Activated CD8-positive, alpha-beta T cell treated with anti-CD3 and anti-CD28 coated beads for 36 hours (primary cell): ENCODE measurements around the gene PDXP. TPM values are rescaled to one million over a fixed set of nuclear protein-coding genes. Genes with fewer than 3 reads are reported as not detected.

Experiments
- ATAC-seq: fragments of 200-7000 bp; cut with Tn5 transposase; one replicate; pipeline ENCODE4 v1.10.0; 2021; ENCODE audit warnings: mild to moderate bottlenecking, moderate library complexity
- CTCF ChIA-PET: fragments of 350-600 bp; sonication (Branson Sonifier 250); formaldehyde crosslinking; loops from one replicate; lab custom pipeline; 2021; ENCODE audit warnings: antibody characterized with exemption; lab: Charles Lee
- POLR2A ChIA-PET: fragments of 350-600 bp; sonication (Branson Sonifier 250); formaldehyde crosslinking; loops from one replicate; lab custom pipeline; 2021; ENCODE audit warnings: antibody characterized with exemption; lab: Charles Lee
- DNase-seq: peaks from one replicate; pipeline ENCODE4 v3.0.0-alpha.2; 2020
- H3K27ac Mint-ChIP-seq: one replicate; pipeline ENCODE4 v1.8.0; 2021; ENCODE audit warnings: mild to moderate bottlenecking, mixed read lengths
- H3K27me3 Mint-ChIP-seq: one replicate; pipeline ENCODE4 v1.8.0; 2021; ENCODE audit warnings: mixed read lengths
- H3K36me3 Mint-ChIP-seq: one replicate; pipeline ENCODE4 v1.8.0; 2021; ENCODE audit warnings: low read depth, mixed read lengths
- H3K4me1 Mint-ChIP-seq: one replicate; pipeline ENCODE4 v1.8.0; 2021; ENCODE audit warnings: low read depth, mixed read lengths
- H3K4me3 Mint-ChIP-seq: one replicate; pipeline ENCODE4 v1.8.0; 2021; ENCODE audit warnings: mild to moderate bottlenecking, moderate library complexity, mixed read lengths
- H3K9me3 Mint-ChIP-seq: one replicate; pipeline ENCODE4 v1.8.0; 2021; ENCODE audit warnings: mixed read lengths
- intact Hi-C: fragments of 100-400 bp; cut with micrococcal nuclease; formaldehyde crosslinking; loops from one replicate; pipeline ENCODE4 v1.10.0; 2022
- total RNA-seq, 2 experiments: library from RNA; stranded (reverse); gene quantifications; one replicate each; pipeline ENCODE4 v1.2.3, GENCODE V29; 2021
- TF ChIP-seq, protein P1 (sequence below): fragments of 200-600 bp; IDR thresholded peaks from one replicate; pipeline ENCODE4 v1.8.0; 2022; ENCODE audit warnings: antibody characterized with exemption, mild to moderate bottlenecking

Gene PDXP
- total RNA-seq, 2 experiments from 2014 or later = 51.3 to 51.5 TPM

- Mint-ChIP-seq H3K27ac (peak overlapping the region; percentile 88), H3K9me3 (no peaks in the 10 kb centered on the region), H3K27me3 (no peaks in the 10 kb centered on the region), H3K4me1 (peaks cover 74% of the 10 kb centered on the region), H3K36me3 (peaks cover 20% of the 10 kb centered on the region), H3K4me3 (peak overlapping the region; percentile 49)
- intact Hi-C loops = loop anchor here (5.0 kb wide), 1 partner anchor 40 kb away; the partner anchor contains the start of gene LGALS1
- ATAC-seq = no peak
- ChIA-PET POLR2A (interaction anchor here (0.8 to 3.7 kb wide), 9 partner anchors 10 to 40 kb away, joined by 3 to 28 read pairs (median 5); partner anchors contain the start of gene LGALS1), CTCF (interaction anchor here (1.1 to 68.1 kb wide), 6 partner anchors 12 to 225 kb away, joined by 3 to 1770 read pairs (median 5); partner anchors contain the start of genes GGA1, LGALS1, NOL12 and PDXP)
- TF ChIP-seq, protein P1, sequence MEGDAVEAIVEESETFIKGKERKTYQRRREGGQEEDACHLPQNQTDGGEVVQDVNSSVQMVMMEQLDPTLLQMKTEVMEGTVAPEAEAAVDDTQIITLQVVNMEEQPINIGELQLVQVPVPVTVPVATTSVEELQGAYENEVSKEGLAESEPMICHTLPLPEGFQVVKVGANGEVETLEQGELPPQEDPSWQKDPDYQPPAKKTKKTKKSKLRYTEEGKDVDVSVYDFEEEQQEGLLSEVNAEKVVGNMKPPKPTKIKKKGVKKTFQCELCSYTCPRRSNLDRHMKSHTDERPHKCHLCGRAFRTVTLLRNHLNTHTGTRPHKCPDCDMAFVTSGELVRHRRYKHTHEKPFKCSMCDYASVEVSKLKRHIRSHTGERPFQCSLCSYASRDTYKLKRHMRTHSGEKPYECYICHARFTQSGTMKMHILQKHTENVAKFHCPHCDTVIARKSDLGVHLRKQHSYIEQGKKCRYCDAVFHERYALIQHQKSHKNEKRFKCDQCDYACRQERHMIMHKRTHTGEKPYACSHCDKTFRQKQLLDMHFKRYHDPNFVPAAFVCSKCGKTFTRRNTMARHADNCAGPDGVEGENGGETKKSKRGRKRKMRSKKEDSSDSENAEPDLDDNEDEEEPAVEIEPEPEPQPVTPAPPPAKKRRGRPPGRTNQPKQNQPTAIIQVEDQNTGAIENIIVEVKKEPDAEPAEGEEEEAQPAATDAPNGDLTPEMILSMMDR = no peak
- no peak for DNase-seq
Measured at GRCh38 chr22:37636949-37637273, 21.6 kb upstream of the PDXP start.

DNA sequence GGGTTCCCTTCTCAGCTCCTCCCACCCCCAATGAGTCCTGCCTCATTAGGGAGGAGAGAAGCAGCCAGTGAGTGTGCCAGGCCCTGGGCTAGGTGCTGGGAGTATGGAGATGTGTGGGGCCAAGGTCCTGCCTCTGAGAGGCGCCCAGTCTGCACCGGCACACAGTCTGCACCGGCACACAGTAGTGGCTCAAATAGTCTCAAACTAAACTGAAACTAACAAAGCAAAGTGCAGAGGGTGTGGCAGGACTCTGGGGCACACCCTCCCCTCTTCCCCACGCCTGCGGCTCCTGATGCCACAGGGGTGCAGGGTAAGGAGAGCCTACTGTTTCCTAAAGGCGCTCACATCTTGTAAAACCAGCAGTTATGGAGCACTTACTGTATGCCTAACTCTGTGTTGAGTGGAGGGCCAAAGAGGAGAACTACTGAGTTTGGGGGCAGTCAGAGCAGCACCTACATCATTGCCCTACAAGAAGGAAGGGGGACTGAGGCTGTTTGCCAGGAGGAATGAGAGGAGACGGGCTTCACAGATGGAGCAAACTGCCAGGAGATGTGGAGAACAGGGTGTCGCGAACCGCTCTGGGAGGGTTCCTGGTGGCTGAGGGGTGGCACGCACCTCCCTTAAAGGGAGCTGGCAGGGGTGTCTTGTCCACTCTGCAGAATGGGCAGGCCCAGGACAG lies 20.0 kb upstream of the PDXP start:
- peaks cover 75% of the 10 kb centered on the region for H3K4me1 Mint-ChIP-seq
- peak overlapping the region; percentile 95 for H3K4me3 Mint-ChIP-seq
- POLR2A ChIA-PET = interaction anchor here (0.7 to 8.4 kb wide), 10 partner anchors 12 to 39 kb away, joined by 3 to 51 read pairs (median 4); partner anchors contain the start of gene PDXP
- no peaks in the 10 kb centered on the region for H3K27me3 Mint-ChIP-seq
- TF ChIP-seq, protein P1 = no peak
- DNase-seq (peak; percentile 57), ATAC-seq (peak; percentile 14)
- intact Hi-C loops = loop anchor here (5.0 kb wide), 1 partner anchor 39 kb away; the partner anchor contains the start of gene LGALS1
- peak overlapping the region; percentile 84 for H3K27ac Mint-ChIP-seq
- no peaks in the 10 kb centered on the region for H3K9me3 Mint-ChIP-seq
- CTCF ChIA-PET = interaction anchor here (41.4 to 68.1 kb wide), 2 partner anchors 13 to 18 kb away, joined by 1770 read pairs; partner anchors contain the start of genes GGA1, LGALS1, NOL12 and PDXP
- H3K36me3 Mint-ChIP-seq = peaks cover 27% of the 10 kb centered on the region

DNA sequence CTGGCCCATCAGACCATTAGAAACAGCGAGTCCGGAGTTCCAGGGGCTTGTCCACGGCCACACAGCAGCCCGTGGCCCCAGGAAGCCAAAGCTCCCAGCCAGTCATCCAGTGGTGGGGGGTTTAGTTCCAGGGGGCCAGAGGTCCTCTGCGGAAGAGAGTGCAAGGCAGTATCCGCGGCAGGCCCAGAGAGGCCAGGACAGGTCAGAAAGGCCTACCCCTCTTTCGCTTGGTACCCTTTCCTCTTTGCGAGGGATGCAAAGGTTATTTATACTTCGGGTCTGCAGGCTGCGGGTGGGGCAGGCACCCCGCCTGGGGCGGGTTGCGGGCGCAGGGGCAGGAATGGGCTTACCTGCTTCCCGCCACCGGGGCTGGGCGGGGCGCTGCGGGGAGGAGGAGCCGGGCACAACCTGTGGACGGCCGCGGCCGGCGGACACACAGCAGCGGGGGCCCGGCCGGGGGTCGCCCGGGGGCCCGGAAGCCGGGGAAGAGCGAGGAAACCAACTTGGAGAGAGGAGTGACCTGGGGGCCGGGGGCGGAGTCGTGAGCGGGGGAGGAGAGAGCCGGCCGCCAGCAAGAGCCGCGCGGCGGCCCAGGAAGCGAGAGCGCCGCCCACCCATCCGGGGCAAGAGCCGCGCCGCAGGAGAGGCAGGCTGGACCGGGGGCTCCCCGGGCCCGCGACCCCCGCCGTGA lies 19.3 kb upstream of the PDXP start, which contains the start of gene SH3BP1:
TSS of gene SH3BP1 (plus strand) at position 600 of the 691 bp plus-strand sequence. CDS start 119 bp downstream, outside the sequence.
- Mint-ChIP-seq H3K36me3 (peaks cover 30% of the 10 kb centered on the region), H3K9me3 (no peaks in the 10 kb centered on the region), H3K27ac (peak within 1 kb of the TSS; percentile 98), H3K27me3 (no peaks in the 10 kb centered on the region), H3K4me1 (peaks cover 74% of the 10 kb centered on the region), H3K4me3 (peak within 1 kb of the TSS; percentile 95)
- TF ChIP-seq, protein P1 = no peak
- intact Hi-C loops = loop anchor here (5.0 kb wide), 1 partner anchor 38 kb away; the partner anchor contains the start of gene LGALS1
- CTCF ChIA-PET = interaction anchor here (41.4 to 68.1 kb wide), 2 partner anchors 14 to 17 kb away, joined by 1770 read pairs; partner anchors contain the start of genes GGA1, LGALS1, NOL12 and PDXP
- ATAC-seq = peak; percentile 38
- POLR2A ChIA-PET = interaction anchor here (0.7 to 8.4 kb wide), 9 partner anchors 9 to 163 kb away, joined by 3 to 51 read pairs (median 5); partner anchors contain the start of gene PDXP
- peak; percentile 76 for DNase-seq

- Mint-ChIP-seq H3K4me3 (peak overlapping the region; percentile 95), H3K27me3 (no peaks in the 10 kb centered on the region), H3K36me3 (peaks cover 36% of the 10 kb centered on the region), H3K27ac (peak overlapping the region; percentile 98), H3K4me1 (peaks cover 66% of the 10 kb centered on the region), H3K9me3 (no peaks in the 10 kb centered on the region)
- POLR2A ChIA-PET = interaction anchor here (0.7 to 8.4 kb wide), 9 partner anchors 10 to 163 kb away, joined by 3 to 51 read pairs (median 5); partner anchors contain the start of gene PDXP
- TF ChIP-seq, protein P1 = no peak
- peak; percentile 5 for ATAC-seq
- peak; percentile 50 for DNase-seq
- CTCF ChIA-PET = interaction anchor here (0.9 to 68.1 kb wide), 3 partner anchors 15 to 56 kb away, joined by 4 to 1770 read pairs (median 1770); partner anchors contain the start of genes GGA1, LGALS1, NOL12 and PDXP
- intact Hi-C loops = loop anchor here (5.0 kb wide), 1 partner anchor 37 kb away; the partner anchor contains the start of gene LGALS1
Measured at GRCh38 chr22:37639771-37640590, 18.5 kb upstream of the PDXP start.
